Activated gamma-delta T cell (primary cell): ENCODE measurements around the gene RNF145.

Source experiments
- DNase-seq: peaks from one replicate; lab custom pipeline; 2025; lab: John Stamatoyannopoulos, UW

RNF145 gene

GRCh38 chr5:159217236-159217635, 7.9 kb upstream of the RNF145 start:
- no peak for DNase-seq

- no peak for DNase-seq
These were observed 7.1 kb upstream of the RNF145 start for GRCh38 chr5:159216454-159216853.

GRCh38 chr5:159215886-159216285, 6.5 kb upstream of the RNF145 start:
- no peak for DNase-seq

GRCh38 chr5:159214486-159215271, 5.3 kb upstream of the RNF145 start:
- no peak for DNase-seq

- DNase-seq, result no peak
These were observed 3.5 kb upstream of the RNF145 start for GRCh38 chr5:159212657-159213462.

GRCh38 chr5:159211729-159212174, 2.4 kb upstream of the RNF145 start:
- DNase-seq, result no peak

GRCh38 chr5:159210846-159211245, 1.5 kb upstream of the RNF145 start:
- DNase-seq, result no peak

GRCh38 chr5:159210210-159210661, 883 bp upstream of the RNF145 start:
- DNase-seq, result no peak

GRCh38 chr5:159208514-159209437, 577 bp downstream of the RNF145 start:
- no peak for DNase-seq

GRCh38 chr5:159207686-159208513, 1.5 kb downstream of the RNF145 start:
- DNase-seq, result peak; percentile 54

GRCh38 chr5:159207222-159207685, 2.1 kb downstream of the RNF145 start:
- no peak for DNase-seq

GRCh38 chr5:159206818-159207217, 2.5 kb downstream of the RNF145 start:
- no peak for DNase-seq

GRCh38 chr5:159206368-159206767, 3.0 kb downstream of the RNF145 start:
- no peak for DNase-seq

GRCh38 chr5:159203351-159203750, 6.0 kb downstream of the RNF145 start:
- no peak for DNase-seq

- no peak for DNase-seq
These were observed 7.2 kb downstream of the RNF145 start for GRCh38 chr5:159202151-159202550.

GRCh38 chr5:159199780-159200179, 9.6 kb downstream of the RNF145 start:
- DNase-seq, result no peak

GRCh38 chr5:159199225-159199624, 10.1 kb downstream of the RNF145 start:
- no peak for DNase-seq

- no peak for DNase-seq
These were observed 11.0 kb downstream of the RNF145 start for GRCh38 chr5:159198063-159199036.

GRCh38 chr5:159195775-159196174, 13.6 kb downstream of the RNF145 start:
- no peak for DNase-seq

- DNase-seq, result no peak
These were observed 19.2 kb downstream of the RNF145 start for GRCh38 chr5:159190170-159190569.
